NCI-H146 (cell line): ENCODE measurements around the gene TAS1R2.

Source experiments
- DNase-seq: peaks from one replicate; lab custom pipeline; 2025; lab: John Stamatoyannopoulos, UW

TAS1R2 gene

DNA sequence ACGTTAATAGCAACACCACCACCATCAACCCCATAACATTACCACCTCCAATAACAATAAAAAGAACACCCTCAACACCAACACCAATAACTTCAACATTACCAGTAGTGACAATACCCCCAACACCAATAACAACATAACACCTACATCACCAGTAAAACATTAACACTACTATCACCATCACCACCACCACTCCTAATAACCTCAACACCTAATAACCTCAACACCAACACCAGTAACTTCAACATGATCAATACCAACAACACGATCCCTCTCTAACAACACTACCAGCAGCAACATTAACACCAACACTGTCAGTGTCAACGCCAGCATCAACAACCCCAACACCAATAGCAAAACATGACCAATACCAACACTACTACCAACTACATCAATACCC is 57.2 kb downstream of the TAS1R2 start:
- no peak for DNase-seq

DNA sequence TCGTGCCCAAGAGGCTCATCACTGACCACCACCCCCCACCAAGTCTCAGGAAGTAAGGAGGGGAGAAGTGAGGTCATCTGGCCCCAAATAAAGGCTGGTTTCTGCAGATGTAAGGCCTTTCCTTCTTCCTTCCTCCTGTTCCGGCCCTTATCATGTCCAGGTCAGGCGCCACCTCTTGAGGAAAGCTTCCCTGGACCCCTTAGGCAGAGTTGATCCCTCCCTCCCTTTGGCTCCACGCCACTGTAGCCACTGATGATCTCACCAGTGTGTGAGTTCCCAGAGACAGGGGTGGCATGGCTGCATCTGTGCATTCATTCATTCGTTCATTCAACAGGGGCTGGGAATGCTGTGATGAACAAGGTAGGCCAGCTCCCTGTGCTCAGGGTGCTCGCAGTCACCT is 59.2 kb downstream of the TAS1R2 start:
- DNase-seq = no peak

DNA sequence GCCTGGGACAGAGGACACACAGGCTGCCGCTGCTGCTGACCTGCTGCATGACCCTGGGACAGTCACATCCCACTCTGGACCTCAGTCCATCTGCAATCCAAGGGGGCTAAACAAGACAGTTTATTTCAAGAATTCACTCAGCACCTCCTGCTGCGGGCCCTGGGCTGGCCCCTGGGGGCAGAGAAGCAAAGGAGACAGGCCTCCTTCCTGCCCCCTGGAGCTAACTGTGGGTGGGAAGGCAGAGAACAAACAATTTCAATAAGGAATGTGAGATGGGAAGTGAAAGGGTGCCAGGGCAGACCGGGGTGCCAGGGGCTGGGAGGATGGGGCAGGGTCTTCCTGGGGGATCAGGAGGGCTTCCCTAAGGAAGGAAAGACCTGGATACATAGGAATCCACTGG is 60.0 kb downstream of the TAS1R2 start:
- DNase-seq = no peak

DNA sequence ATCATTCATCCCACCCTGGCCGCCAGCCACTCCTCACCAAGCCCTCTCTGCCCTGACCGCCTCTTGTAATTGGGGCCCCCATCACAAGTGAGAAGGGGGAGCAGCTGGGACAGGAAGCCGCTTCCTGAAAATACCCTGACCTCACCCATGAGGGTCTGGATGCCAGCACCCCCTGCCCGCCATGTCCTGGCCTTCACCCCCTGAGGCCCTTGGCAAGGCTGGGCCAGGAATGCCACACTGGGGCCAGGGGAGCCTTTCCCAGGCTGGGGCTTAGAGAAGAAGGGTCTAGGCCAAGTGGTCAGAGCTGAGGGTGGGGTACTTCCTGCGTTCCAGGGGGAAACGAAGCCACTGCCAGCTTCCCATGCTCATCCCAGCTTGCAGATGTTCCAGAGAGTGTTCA is 60.5 kb downstream of the TAS1R2 start:
- DNase-seq = no peak

DNA sequence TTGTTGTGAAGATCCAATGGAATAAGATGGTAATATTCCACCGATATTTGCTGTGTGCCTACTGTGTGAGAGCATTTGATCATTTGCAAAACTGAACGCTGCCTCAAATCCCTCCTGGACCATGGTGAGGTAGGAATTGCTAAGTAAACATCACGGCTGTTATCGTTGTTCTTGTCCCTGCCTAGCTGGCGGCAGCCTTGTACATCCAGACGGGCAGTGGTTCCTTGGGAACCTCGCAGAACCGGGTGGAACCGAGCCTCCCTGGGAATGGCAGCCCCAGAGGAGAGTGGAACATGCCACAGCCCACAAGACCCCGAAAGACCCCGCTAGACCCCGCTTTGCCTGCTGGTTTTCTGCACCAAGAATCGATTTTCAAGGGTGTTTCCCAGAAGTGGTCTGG is 60.9 kb downstream of the TAS1R2 start:
- DNase-seq = no peak

DNA sequence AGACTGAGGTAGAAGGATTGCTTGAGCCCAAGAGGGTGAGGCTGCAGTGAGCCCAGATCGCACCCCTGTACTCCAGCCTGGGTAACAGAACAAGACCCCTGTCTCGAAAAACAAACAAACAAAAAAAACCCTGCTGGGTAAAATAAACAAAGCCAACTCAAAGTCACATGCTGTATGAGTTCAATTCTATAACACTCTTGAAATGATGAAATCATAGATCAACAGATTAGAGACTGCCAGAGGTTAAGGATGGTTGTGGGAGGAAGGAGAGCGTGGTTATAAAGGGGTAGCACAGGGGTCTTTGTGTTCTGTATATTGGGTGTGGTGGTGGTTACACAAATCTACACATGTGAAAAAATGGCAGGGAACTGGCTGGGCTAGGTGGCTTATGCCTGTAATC is 62.5 kb downstream of the TAS1R2 start:
- no peak for DNase-seq

DNA sequence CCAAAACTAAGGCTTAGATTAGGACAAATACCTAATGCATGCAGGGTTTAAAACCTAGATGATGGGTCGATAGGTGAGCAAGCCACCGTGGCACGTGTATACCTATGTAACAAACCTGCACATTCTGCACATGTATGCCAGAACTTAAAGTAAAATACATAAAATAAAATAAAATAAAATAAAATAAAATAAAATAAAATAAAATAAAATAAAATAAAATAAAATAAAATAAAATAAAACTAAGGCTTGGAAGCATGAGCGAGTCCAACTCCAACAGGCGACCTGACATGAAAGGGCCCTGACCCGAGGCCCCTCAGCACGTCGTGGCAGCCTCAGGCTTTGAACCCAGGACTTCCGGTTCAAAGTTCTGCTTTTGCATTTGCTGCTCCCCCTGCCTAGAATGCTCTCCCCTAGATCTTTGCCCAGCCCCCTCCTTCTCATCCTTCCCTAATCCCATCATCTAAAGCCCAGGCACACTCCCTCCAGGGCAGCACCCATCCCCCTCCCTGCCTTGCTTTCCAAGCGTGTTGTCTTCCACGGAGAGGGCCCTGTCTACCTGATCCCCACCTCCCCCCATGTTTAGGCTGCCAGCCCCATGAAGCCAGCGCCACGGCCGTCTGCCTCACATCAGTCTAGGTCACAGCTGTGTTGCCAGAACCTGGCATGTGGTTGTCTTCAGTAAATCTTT is 64.3 kb downstream of the TAS1R2 start:
- DNase-seq = no peak

DNA sequence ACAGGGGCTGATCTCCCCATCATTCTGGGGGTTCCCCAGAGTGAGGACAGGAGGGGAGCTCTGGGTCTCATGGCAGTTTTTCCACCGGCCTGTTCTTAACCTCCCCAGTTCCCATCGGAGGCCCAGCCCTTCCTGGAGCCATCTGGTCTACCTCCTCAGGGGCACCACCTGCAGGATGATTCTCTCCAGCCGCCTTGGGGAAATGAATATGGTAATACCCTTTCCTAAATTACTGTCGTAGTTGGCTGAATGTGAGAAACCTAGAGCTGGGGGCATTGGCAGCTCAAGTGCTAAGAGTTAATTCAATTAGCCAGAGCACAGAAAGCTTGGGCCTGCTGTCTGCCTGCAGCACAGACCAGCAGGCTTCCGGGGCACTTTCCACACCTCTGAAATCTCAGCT is 64.9 kb downstream of the TAS1R2 start:
- no peak for DNase-seq

DNA sequence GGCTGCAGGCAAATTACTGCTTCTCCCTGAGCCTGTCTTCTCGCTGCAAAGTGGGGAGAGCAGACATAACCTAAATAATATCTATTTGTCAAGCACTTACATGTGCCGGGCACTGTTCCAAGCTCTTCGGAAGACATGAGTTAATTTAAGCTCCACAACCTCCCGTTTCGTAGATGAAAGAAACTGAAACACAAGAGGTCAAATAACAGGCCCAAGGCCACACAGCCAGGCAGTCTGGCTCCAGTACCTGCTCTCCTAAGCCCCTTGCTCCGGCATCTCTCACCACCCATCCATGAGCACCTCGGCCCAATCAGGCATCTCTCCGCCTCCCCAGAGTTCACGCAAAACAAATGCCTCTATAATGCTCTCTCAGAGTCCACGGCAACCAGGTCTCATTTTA is 65.4 kb downstream of the TAS1R2 start:
- DNase-seq = no peak

DNA sequence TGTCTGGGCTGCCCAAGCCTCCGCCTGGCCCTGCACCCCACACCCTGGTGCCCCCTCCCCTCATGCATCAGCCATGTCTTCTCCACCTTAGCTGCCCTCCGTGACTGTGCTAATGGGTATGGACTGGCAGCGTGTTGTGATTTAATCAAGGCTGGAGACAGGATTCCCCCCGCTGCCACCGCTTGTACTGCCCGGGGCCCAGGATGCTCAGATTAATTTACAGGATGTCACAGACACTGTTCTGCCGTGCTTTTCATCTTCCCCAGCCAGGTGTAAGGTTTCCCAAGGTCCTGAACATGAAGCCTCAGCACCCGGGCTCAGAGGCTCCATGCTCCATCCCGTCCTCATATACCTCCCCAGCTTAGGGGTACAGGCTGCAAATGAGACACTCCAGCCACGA is 66.3 kb downstream of the TAS1R2 start:
- DNase-seq = no peak

DNA sequence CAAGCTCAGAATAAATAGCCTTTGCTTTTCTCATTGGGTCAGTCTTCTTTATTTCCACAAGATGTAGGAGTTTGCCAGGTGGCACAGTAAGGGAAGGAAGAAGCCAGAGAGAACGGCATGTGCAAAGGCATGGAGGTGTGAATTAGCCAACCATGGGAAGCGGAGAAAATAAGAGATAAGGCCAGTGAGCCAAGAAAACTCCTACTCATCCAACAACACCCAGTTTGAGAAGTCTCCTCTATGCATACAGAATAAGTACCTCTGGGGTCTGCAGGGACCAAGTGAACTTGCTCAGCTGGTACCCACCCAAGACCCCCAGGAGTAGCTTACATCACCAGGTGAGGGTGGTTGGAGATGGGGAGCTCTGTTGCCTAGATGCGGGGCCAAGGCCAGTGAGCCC is 66.7 kb downstream of the TAS1R2 start:
- DNase-seq = no peak
